Cerebellar cortex (tissue), 1 donor: ENCODE results near the gene KNDC1.
A peak's percentile ranks its signal among the peaks of the same experiment; 100 is the strongest.
"Not testable (repeated sequence)": the region's sequence is repeated elsewhere in the genome, so short reads cannot be mapped to it uniquely, and the experiment has no call there.

Experiments used
- DNase-seq: peaks from one replicate; pipeline ENCODE4 v3.0.0-alpha.2; 2015; ENCODE audit warnings: low spot score

KNDC1 gene

DNA sequence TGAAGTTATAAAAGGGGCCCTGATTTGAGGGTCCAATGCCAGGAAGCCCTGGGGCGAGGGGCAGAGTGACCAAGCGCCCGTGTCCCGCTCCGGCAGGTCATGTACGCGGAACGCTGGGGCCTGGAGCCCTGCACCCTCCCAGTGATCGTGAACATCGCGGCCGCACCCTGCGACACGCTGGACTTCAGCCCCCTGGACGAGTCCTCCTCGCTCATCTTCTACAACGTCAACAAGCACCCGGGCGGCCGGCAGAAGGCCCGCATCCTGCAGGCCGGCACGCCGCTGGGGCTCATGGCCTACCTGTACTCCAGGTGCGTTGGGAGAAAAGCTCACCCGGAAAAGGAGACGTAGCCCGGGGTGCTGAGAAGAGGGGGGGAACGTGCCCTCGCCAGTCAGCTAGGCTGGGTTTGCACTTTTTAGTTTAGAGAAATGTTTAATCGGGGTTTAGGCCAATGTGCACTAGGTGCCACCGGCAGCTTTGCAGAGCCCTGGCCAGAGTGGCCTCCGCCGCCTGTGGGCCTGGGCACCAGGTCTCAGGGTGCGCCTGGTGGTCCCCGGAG lies 47.1 kb downstream of the KNDC1 start:
- no peak for DNase-seq

DNA sequence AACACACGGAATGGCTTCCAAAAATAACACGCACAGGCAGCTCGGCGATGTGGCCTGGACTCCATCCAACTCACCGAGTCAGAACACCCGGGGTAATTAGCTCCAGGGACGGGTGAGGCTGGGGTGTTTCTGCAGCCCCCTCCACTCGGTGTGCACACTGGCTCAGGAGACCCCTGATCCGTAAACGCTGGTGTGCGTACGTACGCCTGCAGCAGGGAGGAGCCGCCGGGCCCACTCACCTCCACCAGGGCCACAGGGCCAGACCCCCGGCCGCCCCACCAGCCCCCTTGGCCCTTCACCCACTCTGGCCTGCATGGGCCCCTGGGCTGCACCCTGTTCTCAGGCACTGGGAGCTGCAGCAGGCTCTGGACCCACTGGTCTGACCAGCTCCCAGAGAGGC lies 47.6 kb downstream of the KNDC1 start:
- no peak for DNase-seq

DNA sequence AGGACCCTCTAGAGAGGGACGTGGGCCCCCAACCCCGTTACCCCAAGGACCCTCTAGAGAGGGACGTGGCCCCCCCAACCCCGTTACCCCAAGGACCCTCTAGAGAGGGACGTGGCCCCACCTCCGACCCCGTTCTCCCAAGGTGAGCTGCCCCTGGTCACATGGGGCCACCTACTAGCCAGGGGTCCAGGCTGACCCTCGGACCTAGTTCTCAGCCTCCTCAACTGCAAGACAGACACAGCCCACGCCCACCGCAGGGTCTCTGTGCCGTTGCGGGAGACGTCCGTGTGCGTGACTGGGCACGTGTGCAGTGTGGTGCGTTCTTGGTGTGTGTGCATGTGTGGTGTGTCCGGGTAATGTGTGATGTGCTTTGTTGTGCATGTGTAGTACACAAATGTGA lies 48.4 kb downstream of the KNDC1 start:
- no peak for DNase-seq

DNA sequence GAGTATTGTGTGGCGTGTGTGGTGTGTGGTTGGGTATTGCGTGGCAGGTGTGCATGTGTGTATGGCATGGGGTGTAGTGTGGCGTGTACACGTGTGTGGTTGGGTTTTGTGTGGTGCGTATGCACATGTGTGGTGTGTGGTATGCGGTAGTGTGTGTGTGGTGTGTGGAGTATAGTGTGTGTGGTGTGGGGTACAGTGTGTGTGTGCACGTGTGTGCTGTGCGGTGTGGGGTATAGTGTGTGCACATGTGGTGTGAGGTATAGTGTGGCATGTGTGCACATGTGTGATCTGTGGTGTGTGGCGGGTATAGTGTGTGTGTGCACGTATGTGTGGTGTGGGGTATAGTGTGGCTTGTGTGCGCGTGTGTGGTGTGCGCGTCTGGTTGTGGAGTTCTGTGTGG lies 49.1 kb downstream of the KNDC1 start:
- no peak for DNase-seq

DNA sequence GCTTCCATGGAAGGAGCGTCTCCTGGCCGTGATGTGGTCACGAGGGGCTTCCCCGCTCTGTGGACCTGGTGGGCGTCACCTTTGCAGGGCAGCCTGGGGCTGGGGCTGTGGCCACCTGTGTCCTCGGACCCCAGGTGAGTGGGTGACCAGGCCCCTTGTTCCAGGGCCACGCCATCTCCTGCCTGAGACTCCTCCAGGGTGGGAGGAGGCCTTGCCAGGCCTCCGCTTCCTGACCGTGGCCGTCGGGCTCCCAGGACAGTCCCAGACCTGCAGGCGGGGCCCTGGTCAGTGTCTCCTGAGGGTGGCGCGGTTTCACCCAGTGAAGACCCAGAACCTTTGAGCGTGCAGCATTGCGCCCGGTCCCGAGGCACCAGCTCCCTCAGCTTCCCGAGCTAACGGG lies 49.6 kb downstream of the KNDC1 start:
- no peak for DNase-seq

DNA sequence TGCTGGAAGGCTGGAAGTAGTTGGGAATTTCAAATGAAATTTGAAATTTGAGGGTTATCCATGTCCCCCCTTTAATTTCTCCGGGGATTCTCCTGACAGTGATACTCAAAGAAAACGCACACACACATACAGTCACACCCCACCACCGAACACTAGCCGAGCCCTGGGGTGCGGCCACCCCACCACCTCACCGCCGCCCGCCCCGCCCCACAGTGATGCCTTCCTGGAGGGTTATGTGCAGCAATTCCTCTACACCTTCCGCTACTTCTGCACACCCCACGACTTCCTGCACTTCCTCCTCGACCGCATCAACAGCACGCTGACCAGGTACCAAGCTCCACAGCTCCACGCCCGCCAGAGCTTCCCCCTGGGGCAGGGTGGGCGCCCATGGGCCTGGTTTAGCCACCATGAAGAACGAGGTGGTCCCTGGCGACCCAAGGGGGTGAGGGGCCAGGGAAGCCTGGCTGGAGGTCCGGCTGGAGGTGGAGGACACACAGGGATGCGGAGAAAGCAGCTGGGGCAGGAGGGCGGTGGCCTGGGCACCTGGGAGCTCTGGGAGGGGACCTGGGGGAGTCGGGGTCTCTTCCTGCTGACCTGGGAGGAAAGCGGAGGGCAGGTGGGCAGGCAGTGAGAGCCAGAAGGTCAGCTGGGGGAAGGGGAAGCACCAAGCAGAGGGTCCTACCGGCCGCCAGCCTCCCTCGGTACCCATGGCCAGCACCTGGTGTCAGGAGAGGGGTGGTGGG lies 50.5 kb downstream of the KNDC1 start:
- DNase-seq: no peak

DNA sequence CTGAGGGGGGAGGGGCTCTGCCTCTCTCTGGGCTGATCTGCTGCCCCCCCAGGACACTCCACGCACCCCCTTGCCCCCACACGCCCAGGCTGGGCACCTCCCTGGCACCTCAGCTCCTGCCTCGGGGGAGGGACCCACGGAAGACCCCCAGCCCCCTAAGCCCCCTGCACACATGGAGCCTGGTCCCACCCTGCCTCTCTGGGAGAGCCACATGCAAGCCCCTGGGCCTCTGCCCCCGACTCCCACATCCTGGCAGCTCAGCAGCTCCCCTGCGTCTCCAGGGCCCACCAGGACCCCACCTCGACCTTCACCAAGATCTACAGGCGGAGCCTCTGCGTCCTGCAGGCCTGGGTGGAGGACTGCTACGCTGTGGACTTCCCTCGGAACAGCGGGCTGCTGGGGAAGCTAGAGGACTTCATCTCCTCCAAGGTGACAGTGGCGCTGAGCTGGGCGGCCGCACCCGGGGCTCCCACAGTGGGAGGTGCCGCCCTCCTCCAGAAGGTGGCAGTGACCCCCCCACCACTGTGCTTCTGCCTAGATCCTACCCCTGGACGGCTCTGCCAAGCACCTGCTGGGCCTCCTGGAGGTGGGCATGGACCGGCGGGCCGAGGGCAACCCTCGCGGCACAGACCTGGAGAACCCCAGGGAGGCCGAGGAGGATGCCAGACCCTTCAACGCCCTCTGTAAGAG lies 51.3 kb downstream of the KNDC1 start:
- no peak for DNase-seq

DNA sequence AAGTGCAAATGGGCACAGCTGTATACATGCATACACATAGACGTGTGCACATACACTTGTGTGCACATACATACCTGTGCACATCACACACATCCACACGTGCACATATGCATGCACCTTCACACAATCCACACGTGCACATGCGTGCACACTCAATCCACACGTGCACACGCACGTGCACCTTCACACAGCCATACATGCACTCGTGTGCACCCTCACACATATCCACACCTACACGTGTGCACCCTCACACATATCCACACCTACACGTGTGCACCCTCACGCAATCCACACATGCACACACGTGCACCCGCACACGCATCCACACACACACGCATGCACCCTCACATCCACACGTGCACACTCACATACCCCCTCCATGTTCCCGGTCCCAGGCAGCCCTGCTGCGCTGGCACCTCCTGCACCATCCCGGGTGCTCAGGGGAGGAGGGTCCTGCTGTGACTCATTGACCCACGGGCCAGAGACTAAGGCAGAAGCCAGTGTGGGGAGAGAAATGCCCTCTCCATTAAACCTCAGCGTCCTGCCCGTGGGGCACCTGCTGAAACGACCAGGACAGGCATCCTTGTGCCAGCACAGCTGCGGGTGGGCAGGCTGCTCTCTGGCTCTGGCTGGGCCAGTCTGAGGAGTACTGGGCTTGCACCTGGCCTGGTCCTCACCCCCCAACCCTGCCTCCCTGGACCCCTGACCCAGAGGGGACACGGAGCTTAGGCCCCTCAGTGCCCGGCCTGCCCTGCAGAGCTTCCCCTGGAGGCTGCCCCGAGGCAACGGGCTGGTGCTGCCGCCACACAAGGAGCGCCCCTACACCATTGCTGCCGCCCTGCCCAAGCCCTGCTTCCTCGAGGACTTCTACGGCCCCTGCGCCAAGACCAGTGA lies 52.2 kb downstream of the KNDC1 start:
- DNase-seq: no peak

DNA sequence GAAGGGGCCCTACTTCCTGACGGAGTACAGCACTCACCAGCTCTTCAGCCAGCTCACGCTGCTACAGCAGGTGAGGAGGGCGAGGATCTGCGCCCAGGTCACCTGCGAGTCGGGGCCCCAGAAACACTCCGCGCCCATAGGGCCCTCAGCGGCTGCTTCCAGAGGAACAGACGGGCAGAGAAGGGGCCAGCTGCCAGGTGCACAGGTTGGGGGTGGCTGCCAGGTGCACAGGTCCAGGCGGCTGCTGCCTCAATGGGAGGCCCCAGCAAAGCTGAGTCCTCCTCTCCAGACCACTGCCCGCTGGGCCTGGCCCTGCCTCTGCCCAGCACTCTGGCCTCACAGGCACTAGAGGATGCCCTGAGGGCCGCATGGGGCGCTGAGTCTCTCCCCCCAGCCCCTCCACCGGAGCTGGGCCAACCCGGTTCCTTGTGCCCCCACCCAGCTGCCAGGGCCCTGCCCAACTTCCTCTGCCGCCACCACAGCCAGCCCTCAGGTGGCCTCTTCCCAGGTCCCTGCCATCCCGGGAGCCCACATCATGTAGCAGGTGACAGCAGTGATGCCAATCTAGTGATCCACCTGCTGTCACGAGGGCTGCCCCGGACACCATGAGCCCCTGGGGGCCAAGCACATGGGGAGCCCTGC lies 53.0 kb downstream of the KNDC1 start:
- peak; percentile 40 for DNase-seq

DNA sequence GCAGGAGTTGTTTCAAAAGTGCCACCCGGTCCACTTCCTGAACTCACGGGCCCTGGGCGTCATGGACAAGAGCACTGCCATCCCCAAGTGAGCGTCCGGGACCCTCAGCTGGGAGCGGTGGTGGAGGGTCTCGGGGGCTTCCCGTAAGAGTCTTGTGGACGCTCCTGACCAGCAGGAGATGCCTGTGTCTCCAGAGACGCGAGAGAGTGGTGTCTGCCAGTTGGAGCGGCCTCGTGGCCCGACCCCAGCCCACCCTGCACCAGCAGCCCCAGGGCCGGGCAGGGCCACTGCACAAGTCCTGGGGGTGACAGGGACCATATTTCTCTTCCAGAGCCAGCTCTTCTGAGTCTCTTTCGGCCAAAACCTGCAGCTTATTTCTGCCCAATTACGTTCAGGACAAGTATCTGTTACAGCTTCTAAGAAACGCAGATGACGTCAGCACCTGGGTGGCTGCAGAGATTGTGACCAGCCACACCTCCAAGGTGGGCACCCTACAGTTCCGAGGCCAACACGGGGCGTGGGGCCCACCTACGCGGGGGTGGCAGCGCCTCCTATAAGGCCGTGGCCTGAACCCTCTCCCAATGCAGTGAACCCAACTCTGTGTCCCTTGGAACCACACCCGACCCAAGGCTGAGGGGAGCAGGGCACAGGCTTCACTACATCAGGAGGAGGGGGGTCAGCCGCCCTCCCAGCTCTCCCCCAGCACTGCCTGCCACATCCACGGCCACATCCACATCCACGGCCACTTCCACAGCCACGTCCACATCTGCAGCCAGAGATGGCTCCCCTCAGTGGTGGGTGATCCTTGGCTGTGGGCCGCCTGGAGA lies 53.8 kb downstream of the KNDC1 start:
- no peak for DNase-seq

DNA sequence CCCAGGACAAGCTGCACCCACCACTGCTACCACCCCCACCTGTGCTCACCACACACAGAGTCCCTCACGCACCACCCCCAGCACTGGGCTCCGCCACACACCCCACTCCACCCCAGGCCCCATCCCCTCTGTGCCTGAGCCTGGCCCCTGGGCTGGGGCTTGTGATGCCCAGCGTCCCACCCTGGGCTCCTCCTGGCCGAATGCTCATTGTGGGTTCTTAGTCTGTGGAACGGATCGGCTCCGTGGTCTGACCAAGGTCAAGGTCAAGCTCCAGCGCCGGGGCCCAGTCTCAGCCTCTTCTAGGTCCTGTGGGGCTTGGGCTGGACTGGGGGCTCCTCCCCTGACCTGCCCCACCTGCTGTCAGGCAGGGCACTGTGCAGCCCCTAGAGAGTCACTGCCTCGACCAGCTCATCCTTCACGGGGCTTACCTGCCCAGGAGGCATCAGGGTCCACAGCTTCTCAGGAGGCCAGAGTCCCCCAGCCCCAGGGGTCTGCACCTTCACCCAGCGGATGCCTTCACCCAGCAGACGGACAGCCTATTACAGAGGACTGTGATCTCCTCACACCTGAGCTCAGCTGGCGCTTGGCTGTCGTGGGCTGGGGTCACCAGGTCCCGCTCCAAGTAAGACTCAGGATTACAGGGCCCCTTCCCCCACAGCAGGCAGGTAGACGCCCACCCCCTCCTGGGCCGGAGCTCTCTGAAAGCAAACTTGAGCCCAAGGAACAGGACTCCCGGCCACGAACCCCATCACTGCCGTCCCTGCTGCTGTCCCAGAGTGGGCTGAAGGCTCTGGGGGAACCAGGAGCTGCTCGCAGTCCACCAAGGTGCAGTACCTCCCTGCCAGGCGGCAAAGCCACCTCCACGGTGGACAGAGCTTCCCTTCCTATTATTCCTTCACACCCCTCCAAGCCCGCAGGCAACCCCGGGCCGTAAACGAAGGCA lies 54.7 kb downstream of the KNDC1 start:
- no peak for DNase-seq

DNA sequence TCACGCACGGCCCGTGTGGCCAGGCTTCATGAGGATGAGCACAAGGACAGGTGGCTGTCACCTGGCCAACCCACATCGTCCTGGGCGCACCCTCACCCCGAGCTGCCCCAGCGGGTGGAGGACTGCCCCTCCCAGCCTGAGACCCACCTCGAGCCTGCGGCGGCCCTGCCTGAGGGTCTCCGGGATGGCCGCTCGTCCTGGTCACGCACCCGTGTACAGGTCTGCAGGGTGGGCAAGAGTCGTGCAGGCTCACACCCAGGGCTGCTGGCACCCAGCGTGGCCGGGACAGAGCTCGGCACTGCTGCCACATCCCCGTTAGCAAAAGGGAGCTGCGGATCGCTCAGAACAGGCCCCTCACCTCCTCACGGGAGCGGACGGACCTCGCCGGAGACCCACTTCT lies 55.6 kb downstream of the KNDC1 start:
- DNase-seq: no peak

DNA sequence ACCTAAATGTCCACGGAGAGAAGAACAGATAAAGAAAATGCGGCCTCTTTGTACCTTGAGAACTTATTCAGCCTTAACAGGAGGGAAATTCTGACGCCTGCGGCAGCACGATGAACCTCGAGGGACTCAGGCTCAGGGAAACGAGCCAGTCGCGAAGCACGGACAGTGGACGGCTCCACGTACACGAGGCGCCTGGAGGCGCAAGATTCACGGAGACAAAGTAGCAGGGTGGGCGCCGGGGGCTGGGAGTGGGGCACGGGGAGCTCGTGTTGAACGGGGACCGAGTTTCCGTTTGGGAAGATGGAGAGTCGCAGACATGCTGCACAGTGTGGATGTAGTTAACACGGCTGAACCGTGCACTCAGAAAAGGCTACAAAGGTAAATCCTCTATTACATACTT lies 56.8 kb downstream of the KNDC1 start:
- DNase-seq: no peak

DNA sequence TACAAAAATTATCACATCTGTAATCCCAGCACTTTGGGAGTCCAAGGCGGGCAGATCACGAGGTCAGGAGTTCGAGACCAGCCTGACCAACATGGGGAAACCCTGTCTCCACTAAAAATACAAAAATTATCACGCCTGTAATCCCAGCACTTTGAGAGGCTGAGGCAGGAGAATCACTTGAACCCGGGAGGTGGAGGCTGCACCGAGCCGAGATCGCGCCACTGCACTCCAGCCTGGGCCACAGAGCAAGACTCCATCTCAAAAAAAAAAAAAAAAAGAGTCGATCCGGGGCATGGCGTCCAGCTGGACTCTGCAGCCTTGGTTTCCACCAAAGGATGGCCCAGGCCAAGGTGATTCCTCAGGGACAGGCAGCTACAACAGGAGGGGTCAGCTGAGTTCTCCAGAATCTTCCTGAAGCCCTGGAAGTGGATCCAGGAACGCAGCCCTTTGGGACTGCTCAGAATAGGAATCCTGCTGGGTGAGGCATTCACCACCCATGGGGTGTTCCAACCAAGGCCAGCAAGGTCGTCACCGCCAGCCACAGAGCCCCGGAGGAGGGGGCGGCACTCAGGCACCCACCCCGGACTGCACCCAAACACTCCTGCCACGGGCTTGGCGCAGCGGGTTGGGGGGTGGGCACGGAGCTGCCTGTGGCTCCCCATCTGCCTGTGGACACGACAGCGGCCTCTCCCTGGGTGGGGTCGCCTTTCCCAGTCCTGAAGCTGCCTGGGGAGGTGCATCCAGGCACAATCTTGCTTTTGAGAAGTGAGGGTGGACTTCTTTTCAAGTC lies 58.0 kb downstream of the KNDC1 start:
- DNase-seq: no peak

DNA sequence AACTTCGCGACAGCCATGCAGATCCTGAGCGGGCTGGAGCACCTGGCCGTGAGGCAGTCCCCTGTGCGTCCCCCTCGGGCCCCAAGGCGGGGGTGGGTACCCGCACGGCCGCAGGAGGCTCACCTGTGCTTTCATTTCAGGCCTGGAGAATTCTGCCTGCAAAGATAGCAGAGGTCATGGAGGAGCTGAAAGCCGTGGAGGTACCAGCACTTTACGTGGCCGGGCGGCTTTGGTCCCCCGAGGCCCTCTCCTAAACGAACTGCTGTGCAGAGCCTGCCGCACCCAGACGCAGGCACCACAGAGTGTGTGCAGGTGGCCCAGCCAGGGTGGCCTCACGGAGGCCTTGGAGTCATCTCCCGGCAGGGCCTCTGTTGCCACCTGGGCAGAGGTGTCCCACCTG lies 58.9 kb downstream of the KNDC1 start:
- no peak for DNase-seq

DNA sequence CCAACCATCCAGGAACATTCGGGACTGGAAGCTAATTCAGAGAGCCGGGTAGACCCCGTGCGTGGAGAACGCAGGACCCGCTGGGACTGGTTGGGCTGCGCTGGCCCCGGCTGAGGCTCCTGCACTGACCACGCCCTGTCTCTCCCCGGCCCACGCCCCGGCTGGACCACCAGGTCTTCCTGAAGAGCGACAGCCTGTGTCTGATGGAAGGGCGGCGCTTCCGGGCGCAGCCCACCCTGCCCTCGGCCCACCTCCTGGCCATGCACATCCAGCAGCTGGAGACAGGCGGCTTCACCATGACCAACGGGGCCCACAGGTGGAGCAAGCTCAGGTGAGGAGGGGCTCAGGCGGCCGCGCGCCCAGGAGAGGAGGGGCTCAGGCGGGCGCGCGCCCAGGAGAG lies 59.8 kb downstream of the KNDC1 start:
- no peak for DNase-seq

DNA sequence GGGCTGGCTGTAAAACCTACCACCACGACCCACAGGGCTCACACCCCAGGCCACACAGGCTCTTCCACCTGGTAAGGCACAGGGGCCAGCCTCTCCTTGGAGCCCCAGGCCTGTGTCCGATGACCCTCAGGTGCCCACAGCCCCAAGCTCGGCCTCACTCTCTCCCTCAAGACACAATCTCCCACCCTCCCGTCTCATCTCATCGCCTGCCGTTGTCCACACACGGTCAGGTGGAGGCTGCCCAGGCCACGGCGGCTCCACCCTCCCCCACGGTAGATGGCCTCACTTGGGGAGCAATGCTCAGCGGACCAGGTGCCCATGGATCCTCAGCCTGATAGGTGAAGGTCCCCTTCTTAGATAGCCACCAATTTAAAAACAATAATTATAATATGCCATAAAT lies 61.3 kb downstream of the KNDC1 start:
- DNase-seq: no peak

DNA sequence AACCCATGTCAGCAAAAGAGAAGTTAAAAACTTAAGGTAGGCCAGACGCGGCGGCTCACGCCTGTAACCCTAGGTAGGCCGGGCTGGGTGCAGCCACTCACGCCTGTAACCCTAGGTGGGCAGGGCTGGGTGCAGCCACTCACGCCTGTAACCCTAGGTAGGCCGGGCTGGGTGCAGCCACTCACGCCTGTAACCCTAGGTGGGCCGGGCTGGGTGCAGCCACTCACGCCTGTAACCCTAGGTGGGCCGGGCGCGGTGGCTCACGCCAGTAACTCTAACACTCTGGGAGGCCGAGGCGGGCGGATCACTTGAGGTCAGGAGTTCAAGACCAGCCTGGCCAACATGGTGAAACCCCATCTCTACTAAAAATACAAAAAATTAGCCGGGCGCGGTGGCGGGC lies 61.7 kb downstream of the KNDC1 start:
- not testable (repeated sequence) for DNase-seq

DNA sequence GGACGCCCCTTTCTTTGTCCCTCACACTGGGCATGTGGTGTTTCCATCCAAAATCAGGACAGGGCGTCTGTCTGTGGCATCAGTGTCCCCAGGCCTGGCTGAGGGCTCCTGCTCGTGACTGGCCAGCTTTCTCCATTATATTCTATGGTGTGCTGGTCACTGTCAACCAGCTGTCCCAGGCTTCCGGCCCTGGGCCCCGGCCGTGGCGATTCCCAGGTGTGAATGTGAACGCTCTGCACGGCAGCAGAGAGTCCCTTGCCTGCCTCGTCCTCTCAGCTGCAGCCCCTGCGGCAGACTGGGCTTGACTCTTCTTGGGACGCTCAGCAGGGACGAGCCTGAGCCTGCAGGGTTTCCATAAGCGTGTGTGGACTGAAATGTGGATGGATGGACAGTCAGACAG lies 64.1 kb downstream of the KNDC1 start:
- no peak for DNase-seq
